Measurements from ENCODE around the gene MFRP. TPM values are rescaled to one million over a fixed set of nuclear protein-coding genes. Genes with fewer than 3 reads are reported as not detected.
A peak's percentile ranks its signal among the peaks of the same experiment; 100 is the strongest.

MFRP gene
- polyA plus RNA-seq, 1 experiment, result not detected

- no peak for DNase-seq (ENCODE audit: low read depth, low spot score)
- peak; percentile 90 for TF ChIP-seq CTCF (IDR thresholded peaks at IDR 0.05; ENCODE audit: low read depth, low read length)
These were observed 8.1 kb downstream of the MFRP start for GRCh38 chr11:119338318-119338890.

DNA sequence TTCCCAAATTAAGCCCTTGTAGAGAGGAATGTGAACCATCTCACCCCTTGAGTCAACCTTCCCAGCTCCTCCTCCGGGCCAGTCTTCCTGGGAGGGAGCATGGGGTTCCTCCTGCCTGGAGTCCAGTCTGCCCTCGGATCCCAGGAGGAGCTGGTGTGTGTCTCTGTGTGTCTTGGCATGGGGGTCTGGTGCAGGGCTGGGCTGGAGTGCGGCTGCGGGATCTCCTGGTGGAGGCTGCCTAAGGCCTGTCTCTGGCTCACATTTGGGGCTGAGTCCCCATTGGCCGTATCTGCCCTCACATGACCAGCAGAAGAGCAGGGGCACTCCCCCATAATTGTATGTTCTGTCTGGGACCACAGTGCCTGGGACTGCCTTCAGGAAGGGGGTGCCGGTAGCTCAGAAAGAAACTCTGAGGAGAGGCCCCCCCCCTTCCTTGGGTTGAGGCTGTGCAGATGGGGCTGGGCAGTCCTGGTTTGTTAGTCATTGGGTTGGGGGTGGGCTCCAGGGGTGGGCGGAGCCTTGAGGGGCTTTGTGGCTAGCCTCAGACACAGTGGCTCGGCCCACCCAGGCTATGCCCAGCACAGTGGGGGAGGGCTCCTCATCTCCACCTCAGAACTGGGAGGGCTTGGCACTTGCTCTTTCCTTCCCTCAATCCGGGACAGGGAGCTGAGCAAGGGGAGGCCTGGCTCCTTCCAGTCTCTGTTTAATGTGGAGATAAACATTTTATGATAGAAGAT is 8.8 kb downstream of the MFRP start:
- Histone ChIP-seq H3K9me3 (ENCODE audit: control insufficient read depth, insufficient read depth, low read length) (no peaks in the 10 kb centered on the region; the same call in 1 of the 2 replicates), H3K27me3 (ENCODE audit: control insufficient read depth, insufficient read depth, low read length) (peaks cover 3% of the 10 kb centered on the region), H3K27ac (ENCODE audit: low read depth, low read length) (peak overlapping the region; percentile 88), H3K4me3 (ENCODE audit: low read depth, low read length) (peak overlapping the region; percentile 48)
- peak; percentile 88 for DNase-seq (ENCODE audit: low read depth, low spot score)
- TF ChIP-seq CTCF (IDR thresholded peaks at IDR 0.05; ENCODE audit: low read depth, low read length), result no peak
- CTCF ChIA-PET, result interaction anchor here (0.6 to 6.4 kb wide), 50 partner anchors 9 to 392 kb away, joined by 3 to 161 read pairs (median 5); partner anchors contain the start of genes C2CD2L, CBL, DPAGT1 and HINFP
- POLR2A ChIA-PET, result interaction anchor here (0.6 to 2.8 kb wide), 25 partner anchors 9 to 426 kb away, joined by 3 to 34 read pairs (median 8); partner anchors contain the start of genes CBL, DPAGT1 and MCAM

More at GRCh38 chr11:119338318-119338890, 8.1 kb downstream of the MFRP start:
- ChIA-PET CTCF (interaction anchor here (0.6 to 6.4 kb wide), 54 partner anchors 9 to 391 kb away, joined by 3 to 161 read pairs (median 5); partner anchors contain the start of genes C2CD2L, CBL, DPAGT1 and HINFP), POLR2A (interaction anchor here (0.6 to 2.8 kb wide), 23 partner anchors 10 to 427 kb away, joined by 3 to 34 read pairs (median 8); partner anchors contain the start of genes C2CD2L, CBL, DPAGT1 and MCAM)
- peak overlapping the region; percentile 88 for H3K27ac ChIP-seq (ENCODE audit: low read depth, low read length)
- peaks cover 7% of the 10 kb centered on the region for H3K27me3 ChIP-seq (ENCODE audit: control insufficient read depth, insufficient read depth, low read length)
- peak overlapping the region; percentile 64 for H3K4me3 ChIP-seq (ENCODE audit: low read depth, low read length)
- H3K9me3 ChIP-seq (ENCODE audit: control insufficient read depth, insufficient read depth, low read length), result no peaks in the 10 kb centered on the region; the same call in 1 of the 2 replicates

- ChIA-PET POLR2A (interaction anchor here (0.9 to 2.8 kb wide), 12 partner anchors 11 to 242 kb away, joined by 3 to 34 read pairs (median 12); partner anchors contain the start of genes CBL, DPAGT1 and MCAM), CTCF (interaction anchor here (0.6 to 6.4 kb wide), 17 partner anchors 10 to 269 kb away, joined by 3 to 161 read pairs (median 11); partner anchors contain the start of genes CBL, MCAM, USP2 and VPS11)
- no peaks in the 10 kb centered on the region; the same call in 1 of the 2 replicates for H3K9me3 ChIP-seq (ENCODE audit: control insufficient read depth, insufficient read depth, low read length)
- no peak for DNase-seq (ENCODE audit: low read depth, low spot score)
- TF ChIP-seq CTCF (IDR thresholded peaks at IDR 0.05; ENCODE audit: low read depth, low read length), result no peak
- H3K27ac ChIP-seq (ENCODE audit: low read depth, low read length), result peak overlapping the region; percentile 88
- H3K27me3 ChIP-seq (ENCODE audit: control insufficient read depth, insufficient read depth, low read length), result no peaks in the 10 kb centered on the region
- peak overlapping the region; percentile 48 for H3K4me3 ChIP-seq (ENCODE audit: low read depth, low read length)
These were observed 9.6 kb downstream of the MFRP start for GRCh38 chr11:119336744-119337469.

DNA sequence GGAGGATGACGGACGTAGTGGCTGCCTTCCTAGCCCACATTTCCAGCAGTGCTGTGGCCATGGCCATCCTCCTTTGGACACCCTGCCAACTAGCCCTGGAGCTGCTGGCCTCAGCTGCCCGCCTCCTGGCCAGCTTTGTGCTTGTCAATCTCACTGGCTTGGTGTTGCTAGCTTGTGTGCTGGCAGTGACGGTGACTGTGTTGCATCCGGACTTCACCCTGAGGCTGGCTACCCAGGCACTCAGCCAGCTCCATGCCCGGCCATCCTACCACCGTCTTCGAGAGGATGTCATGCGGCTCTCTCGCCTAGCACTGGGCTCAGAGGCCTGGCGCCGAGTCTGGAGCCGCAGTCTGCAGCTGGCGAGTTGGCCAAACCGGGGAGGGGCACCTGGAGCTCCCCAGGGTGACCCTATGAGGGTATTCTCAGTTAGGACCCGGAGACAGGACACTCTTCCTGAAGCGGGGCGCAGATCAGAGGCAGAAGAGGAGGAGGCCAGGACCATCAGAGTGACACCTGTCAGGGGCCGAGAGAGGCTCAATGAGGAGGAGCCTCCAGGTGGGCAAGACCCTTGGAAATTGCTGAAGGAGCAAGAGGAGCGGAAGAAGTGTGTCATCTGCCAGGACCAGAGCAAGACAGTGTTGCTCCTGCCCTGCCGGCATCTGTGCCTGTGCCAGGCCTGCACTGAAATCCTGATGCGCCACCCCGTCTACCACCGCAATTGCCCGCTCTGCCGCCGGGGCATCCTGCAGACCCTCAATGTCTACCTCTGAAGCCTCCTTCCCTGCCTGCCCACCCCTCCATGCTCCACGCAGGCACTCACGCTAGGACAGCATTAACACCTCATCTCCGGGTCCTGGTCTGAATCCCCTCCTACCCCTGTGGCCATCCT is 10.6 kb downstream of the MFRP start:
- no peaks in the 10 kb centered on the region for H3K27me3 ChIP-seq (ENCODE audit: control insufficient read depth, insufficient read depth, low read length)
- no peak for DNase-seq (ENCODE audit: low read depth, low spot score)
- no peaks in the 10 kb centered on the region; the same call in 1 of the 2 replicates for H3K9me3 ChIP-seq (ENCODE audit: control insufficient read depth, insufficient read depth, low read length)
- peak overlapping the region; percentile 94 for H3K4me3 ChIP-seq (ENCODE audit: low read depth, low read length)
- ChIA-PET POLR2A (interaction anchor here (0.6 kb wide), 1 partner anchor 275 kb away, joined by 6 read pairs; no protein-coding TSS in a partner anchor), CTCF (interaction anchor here (2.3 to 6.3 kb wide), 2 partner anchors 14 to 20 kb away, joined by 7 to 55 read pairs; no protein-coding TSS in a partner anchor)
- no peak overlapping the region for H3K27ac ChIP-seq (ENCODE audit: low read depth, low read length)
- no peak for TF ChIP-seq CTCF (IDR thresholded peaks at IDR 0.05; ENCODE audit: low read depth, low read length)
